Type B pancreatic cell (in vitro differentiated cells): ENCODE data around the gene PRKACB. TPM values are rescaled to one million over a fixed set of nuclear protein-coding genes. Genes with fewer than 3 reads are reported as not detected.

Source experiments
- DNase-seq: peaks from one replicate; pipeline ENCODE4 v3.0.0; 2021; ENCODE audit warnings: mixed read lengths; ENCODE audit not compliant: unreplicated experiment; ENCODE audit errors: extremely low spot score
- H3K27ac Mint-ChIP-seq: 2 replicates; pipeline ENCODE4 v1.8.0; 2021; ENCODE audit warnings: mild to moderate bottlenecking, mixed read lengths
- H3K27me3 Mint-ChIP-seq: 2 replicates; pipeline ENCODE4 v1.8.0; 2021; ENCODE audit warnings: mixed read lengths
- H3K36me3 Mint-ChIP-seq: 2 replicates; pipeline ENCODE4 v1.8.0; 2021; ENCODE audit warnings: mixed read lengths
- H3K4me1 Mint-ChIP-seq: one replicate; pipeline ENCODE4 v1.8.0; 2021; ENCODE audit warnings: mixed read lengths; ENCODE audit not compliant: unreplicated experiment
- H3K4me3 Mint-ChIP-seq: 2 replicates; pipeline ENCODE4 v1.8.0; 2021; ENCODE audit warnings: mild to moderate bottlenecking, mixed read lengths
- H3K9me3 Mint-ChIP-seq: 2 replicates; pipeline ENCODE4 v1.8.0; 2021; ENCODE audit warnings: mixed read lengths
- total RNA-seq: library from RNA; stranded (reverse); gene quantifications from 2 replicates; pipeline ENCODE4 v1.2.1, GENCODE V29; 2021; ENCODE audit warnings: low replicate concordance
- TF ChIP-seq, protein P1 (sequence below): fragments of 200-600 bp; sonication (generic); conservative IDR thresholded peaks from 2 replicates; pipeline ENCODE4 v1.5.0; 2021; ENCODE audit warnings: antibody characterized with exemption, mild to moderate bottlenecking

The PRKACB gene
- total RNA-seq, 1 donor from 2014 or later = 36.0 TPM

DNA sequence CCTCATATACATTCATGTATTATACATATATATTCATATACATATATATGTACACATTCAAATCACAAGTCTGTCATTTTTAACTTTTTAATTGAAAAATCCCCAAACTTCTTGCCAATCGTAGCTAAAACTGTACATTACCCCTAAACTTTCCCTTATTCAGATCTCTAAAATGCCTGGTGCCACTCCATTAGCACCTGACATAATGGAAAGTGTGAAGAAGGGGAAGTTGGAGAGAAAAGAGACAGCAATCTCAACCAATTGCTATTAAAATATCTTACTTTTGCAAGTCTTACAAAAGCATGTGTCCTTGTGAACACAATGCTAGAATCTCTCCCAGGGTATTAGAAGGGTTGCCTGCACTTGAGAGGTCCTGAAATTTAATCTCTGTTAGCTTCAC, 22.7 kb upstream of the PRKACB start:
- Mint-ChIP-seq H3K27ac (no peak overlapping the region), H3K36me3 (peaks cover 10% of the 10 kb centered on the region), H3K4me3 (no peak overlapping the region), H3K4me1 (peaks cover 14% of the 10 kb centered on the region), H3K9me3 (no peaks in the 10 kb centered on the region), H3K27me3 (no peaks in the 10 kb centered on the region)
- TF ChIP-seq, protein P1, sequence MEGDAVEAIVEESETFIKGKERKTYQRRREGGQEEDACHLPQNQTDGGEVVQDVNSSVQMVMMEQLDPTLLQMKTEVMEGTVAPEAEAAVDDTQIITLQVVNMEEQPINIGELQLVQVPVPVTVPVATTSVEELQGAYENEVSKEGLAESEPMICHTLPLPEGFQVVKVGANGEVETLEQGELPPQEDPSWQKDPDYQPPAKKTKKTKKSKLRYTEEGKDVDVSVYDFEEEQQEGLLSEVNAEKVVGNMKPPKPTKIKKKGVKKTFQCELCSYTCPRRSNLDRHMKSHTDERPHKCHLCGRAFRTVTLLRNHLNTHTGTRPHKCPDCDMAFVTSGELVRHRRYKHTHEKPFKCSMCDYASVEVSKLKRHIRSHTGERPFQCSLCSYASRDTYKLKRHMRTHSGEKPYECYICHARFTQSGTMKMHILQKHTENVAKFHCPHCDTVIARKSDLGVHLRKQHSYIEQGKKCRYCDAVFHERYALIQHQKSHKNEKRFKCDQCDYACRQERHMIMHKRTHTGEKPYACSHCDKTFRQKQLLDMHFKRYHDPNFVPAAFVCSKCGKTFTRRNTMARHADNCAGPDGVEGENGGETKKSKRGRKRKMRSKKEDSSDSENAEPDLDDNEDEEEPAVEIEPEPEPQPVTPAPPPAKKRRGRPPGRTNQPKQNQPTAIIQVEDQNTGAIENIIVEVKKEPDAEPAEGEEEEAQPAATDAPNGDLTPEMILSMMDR = no peak
- DNase-seq = no peak

DNA sequence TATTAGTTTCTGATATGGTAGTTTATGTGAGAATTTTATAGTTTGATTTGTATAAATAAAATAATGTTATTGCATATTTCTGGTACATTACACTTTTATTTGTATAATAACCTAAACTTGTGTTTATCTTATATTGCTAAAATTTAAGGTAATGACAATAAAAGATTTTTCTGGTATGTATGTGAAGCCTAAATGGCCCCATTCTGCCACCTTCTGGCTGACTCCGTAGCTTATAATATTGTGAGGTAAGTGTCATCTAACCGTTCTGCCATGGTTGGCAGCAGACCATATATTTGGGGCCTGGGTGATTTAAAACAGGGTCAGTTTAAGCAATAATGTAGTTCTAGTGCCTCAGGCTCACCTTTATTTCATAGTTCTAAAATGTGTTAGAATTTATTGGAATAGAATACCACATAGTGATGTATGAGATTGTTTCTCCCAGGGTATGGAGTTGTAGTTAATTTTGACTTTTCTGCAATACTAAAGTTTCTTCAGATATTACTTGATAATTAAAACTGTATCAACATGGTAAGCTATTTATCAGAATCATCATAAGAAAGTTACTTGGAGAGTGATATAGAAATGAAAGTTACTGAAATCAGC, 21.2 kb upstream of the PRKACB start:
- Mint-ChIP-seq H3K36me3 (peaks cover 15% of the 10 kb centered on the region), H3K4me3 (no peak overlapping the region), H3K27me3 (no peaks in the 10 kb centered on the region), H3K27ac (no peak overlapping the region), H3K4me1 (peaks cover 14% of the 10 kb centered on the region), H3K9me3 (no peaks in the 10 kb centered on the region)
- TF ChIP-seq, protein P1 = peak; percentile 76
- DNase-seq = no peak

DNA sequence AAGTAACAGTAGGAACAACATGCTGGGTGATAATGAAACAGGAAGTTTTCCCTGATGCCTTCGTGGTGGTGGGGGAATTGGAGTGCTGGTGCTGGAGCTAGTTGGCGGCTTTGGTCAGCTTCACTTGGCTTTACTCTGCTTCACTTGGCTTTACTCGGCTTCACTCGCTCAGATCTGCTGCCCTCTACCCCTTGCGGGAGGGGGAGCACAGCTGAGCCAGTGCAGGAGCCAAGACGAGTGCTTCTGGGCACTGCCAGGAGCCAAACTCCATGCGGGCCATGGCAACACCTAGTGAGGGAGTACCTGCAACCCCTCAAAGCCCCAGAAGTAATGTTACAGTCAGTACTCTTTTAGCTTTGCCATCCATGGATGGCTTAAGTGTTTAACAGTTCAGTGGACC, 10.6 kb upstream of the PRKACB start:
- Mint-ChIP-seq H3K4me1 (no peaks in the 10 kb centered on the region), H3K27ac (no peak overlapping the region), H3K36me3 (peaks cover 5% of the 10 kb centered on the region), H3K4me3 (no peak overlapping the region), H3K27me3 (no peaks in the 10 kb centered on the region), H3K9me3 (peaks cover 5% of the 10 kb centered on the region)
- DNase-seq = no peak
- TF ChIP-seq, protein P1 = no peak

DNA sequence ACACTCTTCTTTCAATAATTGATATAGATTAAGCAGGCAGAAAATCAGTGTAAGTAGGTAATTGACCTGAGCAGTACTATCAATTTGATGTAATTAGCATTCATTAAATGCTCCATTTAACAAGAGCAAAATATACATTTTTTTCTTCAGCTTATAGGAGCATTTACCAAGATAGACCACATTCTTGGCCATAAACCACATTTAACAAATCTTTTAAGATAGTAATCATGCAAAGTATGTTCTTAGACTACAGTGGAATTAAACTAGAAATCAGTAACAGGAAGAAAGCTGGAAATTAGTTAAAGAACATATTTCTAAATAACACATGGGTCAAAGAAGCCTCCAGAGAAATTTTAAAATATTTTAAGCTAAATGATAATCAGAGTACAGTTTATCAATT, 8.7 kb upstream of the PRKACB start:
- Mint-ChIP-seq H3K4me3 (no peak overlapping the region), H3K27ac (no peak overlapping the region), H3K9me3 (peaks cover 5% of the 10 kb centered on the region), H3K4me1 (no peaks in the 10 kb centered on the region), H3K36me3 (peaks cover 9% of the 10 kb centered on the region), H3K27me3 (no peaks in the 10 kb centered on the region)
- DNase-seq = no peak
- TF ChIP-seq, protein P1 = no peak

- no peaks in the 10 kb centered on the region for H3K27me3 Mint-ChIP-seq
- peaks cover 5% of the 10 kb centered on the region for H3K9me3 Mint-ChIP-seq
- peaks cover 9% of the 10 kb centered on the region for H3K36me3 Mint-ChIP-seq
- no peak overlapping the region for H3K4me3 Mint-ChIP-seq
- TF ChIP-seq, protein P1 = peak; percentile 64
- peaks cover 3% of the 10 kb centered on the region for H3K4me1 Mint-ChIP-seq
- no peak for DNase-seq
- no peak overlapping the region for H3K27ac Mint-ChIP-seq
Observed at GRCh38 chr1:84141182-84142003, 2.7 kb upstream of the PRKACB start.
